Retinal pigment epithelial cell (primary cell): ENCODE results near the gene ARL15.

Source experiments
- DNase-seq: peaks from one replicate; pipeline ENCODE4 v3.0.0-alpha.2; 2010; ENCODE audit warnings: low read depth
- H3K4me3 ChIP-seq: 2 replicates; pipeline ENCODE4 v1.5.1; 2011; ENCODE audit warnings: mild to moderate bottlenecking, low read length, control low read depth, moderate library complexity
- CTCF ChIP-seq: conservative IDR thresholded peaks from 2 replicates; pipeline ENCODE4 v1.5.1; 2011; ENCODE audit warnings: low read depth, low read length, control low read depth, inconsistent platforms

The ARL15 gene

GRCh38 chr5:54278036-54278830 lies 32.1 kb downstream of the ARL15 start:
- H3K4me3 ChIP-seq: no peak overlapping the region
- DNase-seq: peak; percentile 16
- no peak for TF ChIP-seq CTCF

GRCh38 chr5:54276048-54276447 lies 34.3 kb downstream of the ARL15 start:
- DNase-seq: no peak
- TF ChIP-seq CTCF: no peak
- no peak overlapping the region for H3K4me3 ChIP-seq

- no peak for TF ChIP-seq CTCF
- DNase-seq: no peak
- H3K4me3 ChIP-seq: no peak overlapping the region
These were observed 35.0 kb downstream of the ARL15 start for GRCh38 chr5:54275361-54275760.

GRCh38 chr5:54274944-54275343 lies 35.4 kb downstream of the ARL15 start:
- TF ChIP-seq CTCF: no peak
- DNase-seq: no peak
- no peak overlapping the region for H3K4me3 ChIP-seq

GRCh38 chr5:54273715-54274114 lies 36.7 kb downstream of the ARL15 start:
- H3K4me3 ChIP-seq: no peak overlapping the region
- TF ChIP-seq CTCF: no peak
- DNase-seq: no peak

- no peak overlapping the region for H3K4me3 ChIP-seq
- TF ChIP-seq CTCF: no peak
- no peak for DNase-seq
These were observed 37.6 kb downstream of the ARL15 start for GRCh38 chr5:54272746-54273145.

- DNase-seq: no peak
- TF ChIP-seq CTCF: no peak
- H3K4me3 ChIP-seq: no peak overlapping the region
These were observed 40.0 kb downstream of the ARL15 start for GRCh38 chr5:54270326-54270725.
